GM18870 (cell line): ENCODE data around the gene CFAP20.

ENCODE experiments used
- ATAC-seq: cut with Tn5 transposase; IDR thresholded peaks from one replicate; pipeline ENCODE4 v1.9.1; 2021; ENCODE audit warnings: moderate library complexity; ENCODE audit not compliant: unreplicated experiment

The CFAP20 gene

GRCh38 chr16:58125781-58126335 lies 3.3 kb downstream of the CFAP20 start:
- ATAC-seq: no peak

- ATAC-seq: no peak
Measured at GRCh38 chr16:58125041-58125440, 4.1 kb downstream of the CFAP20 start.

DNA sequence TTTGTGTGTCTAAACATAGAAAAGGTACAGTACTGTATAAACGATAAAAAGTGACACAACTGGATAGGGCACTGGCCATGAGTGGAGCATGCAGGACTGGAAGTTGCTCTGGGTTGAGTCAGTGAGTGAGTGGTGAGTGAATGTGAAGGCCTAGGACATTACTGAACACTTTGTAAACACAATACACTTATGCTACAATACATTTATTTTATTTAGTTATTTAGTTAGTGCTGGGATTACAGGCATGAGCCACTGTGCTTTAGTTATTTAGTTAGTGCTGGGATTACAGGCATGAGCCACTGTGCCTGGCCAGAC lies 4.6 kb downstream of the CFAP20 start:
- ATAC-seq: no peak

- ATAC-seq: no peak
Measured at GRCh38 chr16:58123896-58124600, 5.1 kb downstream of the CFAP20 start.

- ATAC-seq: no peak
Measured at GRCh38 chr16:58121132-58121531, 8.0 kb downstream of the CFAP20 start.

- ATAC-seq: no peak
Measured at GRCh38 chr16:58120234-58120633, 8.9 kb downstream of the CFAP20 start.

GRCh38 chr16:58119509-58119845 lies 9.7 kb downstream of the CFAP20 start:
- ATAC-seq: no peak

DNA sequence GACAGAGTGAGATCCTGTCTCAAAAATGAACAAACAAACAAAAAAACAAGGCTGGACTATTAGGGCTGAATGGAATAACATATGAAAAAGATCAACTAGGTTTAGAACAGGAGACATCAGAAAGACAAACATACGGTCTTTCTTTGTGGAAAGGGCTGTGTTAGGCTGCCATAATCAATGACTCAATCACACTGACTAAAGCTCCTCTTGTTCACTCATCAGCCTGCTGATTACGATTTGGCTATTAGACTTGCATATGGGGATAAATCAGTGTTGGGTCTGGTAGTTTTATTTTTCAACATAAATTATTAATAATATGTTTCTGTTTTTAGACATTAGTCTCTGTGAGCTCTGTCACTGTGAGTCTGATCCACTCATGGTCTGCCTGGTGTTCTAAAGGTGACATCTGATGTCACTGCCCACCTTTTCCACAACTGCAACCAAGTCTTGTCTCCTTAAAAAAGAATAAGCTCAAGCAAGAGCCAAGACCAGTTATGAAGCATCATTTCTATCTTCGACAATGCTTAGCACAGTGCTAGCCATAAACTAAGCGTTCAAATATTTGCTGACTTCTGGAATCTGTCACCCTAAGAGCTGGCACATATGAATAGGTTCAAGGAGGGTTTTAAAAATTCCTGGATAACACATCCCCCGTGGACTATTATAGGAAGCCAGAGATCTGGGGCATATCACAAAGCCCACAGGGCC lies 10.2 kb downstream of the CFAP20 start:
- no peak for ATAC-seq

DNA sequence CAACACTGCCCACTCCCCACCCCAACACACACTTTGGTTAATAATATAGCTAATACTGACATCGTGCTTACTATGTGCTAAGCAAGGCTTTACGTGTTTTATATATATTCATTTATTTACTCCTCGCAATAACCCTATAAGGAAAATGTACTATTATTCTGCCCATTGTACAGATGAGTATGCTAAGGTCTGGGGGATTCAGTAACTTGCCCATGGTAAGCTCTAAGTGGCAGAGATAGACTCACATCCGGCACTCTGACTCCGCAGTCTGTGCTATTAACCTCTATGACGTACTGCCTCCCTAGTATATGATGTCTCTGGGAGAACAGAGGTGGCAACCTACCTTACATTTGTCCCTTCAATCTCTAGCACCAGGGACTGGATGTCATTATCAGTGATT lies 12.7 kb downstream of the CFAP20 start:
- no peak for ATAC-seq

GRCh38 chr16:58116081-58116480 lies 13.1 kb downstream of the CFAP20 start:
- ATAC-seq: no peak

DNA sequence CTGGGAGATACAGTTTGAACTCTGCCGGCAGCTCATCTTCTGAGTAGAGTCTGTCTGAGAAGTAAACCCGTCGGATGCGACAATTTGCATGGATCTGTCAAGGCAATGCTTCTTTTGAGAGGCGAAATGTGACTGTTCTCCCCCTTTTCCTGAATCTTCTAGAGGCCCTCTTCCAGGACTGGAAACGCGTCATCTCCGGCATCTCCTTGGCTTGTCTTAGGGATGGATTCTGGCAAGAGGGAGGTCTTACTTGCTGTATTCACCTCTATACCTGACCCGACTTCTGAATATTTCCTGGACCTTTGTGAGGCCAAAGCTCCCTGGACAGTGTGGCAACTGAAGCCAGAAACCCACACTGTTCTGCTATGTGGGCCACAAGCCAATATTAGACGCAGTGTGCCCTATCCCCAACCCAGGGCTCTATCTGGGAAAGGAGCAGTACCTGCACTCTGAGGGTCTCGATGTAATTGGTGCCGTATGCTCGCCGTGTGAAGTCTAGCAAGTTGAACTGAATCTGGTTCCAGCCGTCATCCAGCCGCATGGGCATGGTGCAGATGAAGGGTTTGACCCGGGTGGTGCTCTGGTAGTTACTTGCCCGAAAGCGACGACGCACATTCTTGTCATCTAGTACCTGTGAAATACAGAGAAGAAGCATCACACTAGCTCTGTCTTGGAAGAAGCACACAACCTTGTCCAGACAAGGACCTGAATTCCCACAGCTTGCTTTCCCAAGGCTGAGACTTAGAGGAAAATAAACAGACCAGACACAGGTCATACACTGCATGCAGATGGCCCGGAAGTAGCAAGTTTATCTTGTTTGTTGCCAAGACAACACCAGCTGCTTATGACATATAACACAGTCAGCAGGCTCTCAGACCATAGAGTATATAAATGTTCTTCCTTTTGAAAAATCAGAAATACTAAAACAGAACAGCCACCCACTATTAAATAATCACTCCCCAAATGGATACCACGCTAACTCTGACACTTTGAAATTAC lies 14.1 kb downstream of the CFAP20 start:
- ATAC-seq: no peak

GRCh38 chr16:58111302-58111627 lies 17.9 kb downstream of the CFAP20 start:
- no peak for ATAC-seq

DNA sequence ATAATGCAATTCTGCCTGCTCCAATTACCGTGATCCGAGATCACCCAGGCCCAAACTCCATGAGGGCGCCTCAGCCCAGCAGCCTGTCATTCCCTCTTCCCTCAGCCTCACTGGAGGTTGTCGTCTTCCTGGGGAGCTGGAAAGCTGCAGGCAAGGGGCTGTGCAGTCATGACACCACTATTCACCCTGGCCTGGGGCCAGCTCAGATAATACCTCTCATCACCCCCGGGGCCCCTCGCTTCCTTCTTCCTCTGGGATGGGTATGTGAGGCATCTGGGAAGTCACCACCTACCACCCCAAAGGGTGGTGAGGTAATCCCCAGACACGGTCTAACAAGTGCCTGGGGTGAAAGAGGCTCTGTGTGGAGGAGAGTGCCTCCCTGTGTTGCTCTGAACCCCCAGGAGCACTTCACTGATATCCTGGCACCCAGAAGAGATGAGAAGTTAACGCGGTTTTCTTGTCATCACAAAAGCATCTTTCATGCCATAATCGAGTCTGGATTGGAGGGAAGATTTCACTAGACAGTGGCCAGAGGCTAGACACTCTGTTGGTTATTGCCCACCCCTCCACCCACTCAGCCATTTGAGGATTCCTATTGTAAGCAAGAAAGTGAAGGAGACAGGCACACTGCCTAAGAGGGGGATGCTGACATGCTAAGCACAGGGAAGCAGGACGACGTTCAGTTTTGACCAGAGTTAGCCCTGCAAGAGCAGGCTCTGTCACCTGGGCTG lies 18.4 kb downstream of the CFAP20 start:
- no peak for ATAC-seq

- ATAC-seq: no peak
Measured at GRCh38 chr16:58109881-58110280, 19.3 kb downstream of the CFAP20 start.

DNA sequence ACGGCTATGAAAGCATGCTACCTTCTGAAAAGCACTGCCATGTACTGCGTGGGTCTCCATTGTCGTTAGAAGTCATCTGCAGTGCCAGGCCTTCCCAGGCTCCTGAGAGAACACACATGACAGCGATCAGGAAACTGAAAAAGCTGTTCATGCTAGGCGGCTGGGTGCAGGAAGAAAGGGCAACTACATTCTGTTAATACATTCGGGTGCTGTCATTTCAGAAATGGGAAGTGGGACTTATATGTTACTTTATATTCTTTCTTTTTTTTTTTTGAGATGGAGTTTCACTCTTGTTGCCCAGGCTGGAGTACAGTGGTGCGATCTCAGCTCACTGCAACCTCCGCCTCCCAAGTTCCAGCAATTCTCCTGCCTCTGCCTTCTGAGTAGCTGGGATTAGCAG lies 19.9 kb downstream of the CFAP20 start:
- peak; percentile 43 for ATAC-seq

- ATAC-seq: no peak
Measured at GRCh38 chr16:58107709-58108108, 21.5 kb downstream of the CFAP20 start.

GRCh38 chr16:58107228-58107627 lies 22.0 kb downstream of the CFAP20 start:
- ATAC-seq: no peak

GRCh38 chr16:58105631-58106030 lies 23.6 kb downstream of the CFAP20 start:
- no peak for ATAC-seq

DNA sequence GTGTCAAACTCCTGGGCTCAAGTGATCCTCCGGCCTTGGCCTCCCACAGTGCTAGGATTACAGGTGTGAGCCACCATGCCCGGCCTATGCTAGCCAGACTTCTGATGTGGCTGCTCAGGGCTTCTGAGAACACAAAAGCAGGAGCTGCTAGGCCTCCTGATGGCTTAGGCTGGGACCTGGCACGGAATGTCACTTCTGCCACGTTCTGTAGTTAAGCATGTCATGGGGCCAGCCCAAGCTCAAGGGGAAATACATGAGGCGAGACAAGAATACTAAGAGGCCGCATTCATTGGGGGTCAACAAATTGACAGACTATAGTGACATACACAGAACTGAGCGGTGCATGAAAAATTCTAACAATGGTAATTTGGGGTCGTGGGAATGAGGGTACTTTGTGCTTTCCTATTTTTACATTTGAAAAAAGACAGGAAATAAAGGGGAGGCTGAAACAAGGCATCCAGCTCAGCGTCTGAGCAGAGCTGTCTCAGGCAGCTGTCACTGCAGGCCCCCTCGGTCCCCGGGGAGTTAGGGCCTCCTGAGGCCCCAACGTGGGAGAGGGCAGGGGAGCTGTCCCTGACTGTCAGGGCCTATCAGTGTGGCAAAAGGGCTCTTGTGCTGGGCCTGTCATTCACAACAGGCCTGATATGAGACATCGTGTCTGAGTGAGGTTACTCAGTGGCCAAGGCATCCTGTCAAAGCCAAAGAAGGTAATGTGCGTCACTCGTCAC lies 26.4 kb downstream of the CFAP20 start:
- no peak for ATAC-seq

DNA sequence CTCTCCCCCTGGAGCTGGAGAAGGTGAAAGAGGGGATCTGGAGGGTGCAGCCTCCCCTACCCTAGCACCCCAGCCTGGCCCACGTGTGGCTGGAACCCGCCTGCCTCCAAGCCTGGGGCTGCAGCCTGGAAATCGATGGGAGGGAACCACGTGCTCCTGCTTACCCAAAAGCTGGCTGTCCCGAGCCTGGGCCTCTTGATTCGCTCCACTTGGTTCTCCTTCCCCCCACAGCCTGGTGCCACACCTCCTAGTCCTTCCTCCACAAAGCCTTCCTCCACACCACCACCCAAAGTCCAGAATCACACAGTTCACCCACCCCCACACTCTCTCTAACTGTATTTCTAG lies 29.3 kb downstream of the CFAP20 start:
- no peak for ATAC-seq
